Aortic smooth muscle cell (primary cell): ENCODE data around the gene CAMKK2. TPM values are rescaled to one million over a fixed set of nuclear protein-coding genes. Genes with fewer than 3 reads are reported as not detected.

Experiments
- total RNA-seq: library from RNA; depleted of rRNA; stranded (reverse); fragments of >200 nt; gene quantifications from 2 replicates; pipeline ENCODE4 v1.2.3, GENCODE V29; 2014

CAMKK2 gene
- total RNA-seq = 13.9 and 19.3 TPM in 2 replicates

DNA sequence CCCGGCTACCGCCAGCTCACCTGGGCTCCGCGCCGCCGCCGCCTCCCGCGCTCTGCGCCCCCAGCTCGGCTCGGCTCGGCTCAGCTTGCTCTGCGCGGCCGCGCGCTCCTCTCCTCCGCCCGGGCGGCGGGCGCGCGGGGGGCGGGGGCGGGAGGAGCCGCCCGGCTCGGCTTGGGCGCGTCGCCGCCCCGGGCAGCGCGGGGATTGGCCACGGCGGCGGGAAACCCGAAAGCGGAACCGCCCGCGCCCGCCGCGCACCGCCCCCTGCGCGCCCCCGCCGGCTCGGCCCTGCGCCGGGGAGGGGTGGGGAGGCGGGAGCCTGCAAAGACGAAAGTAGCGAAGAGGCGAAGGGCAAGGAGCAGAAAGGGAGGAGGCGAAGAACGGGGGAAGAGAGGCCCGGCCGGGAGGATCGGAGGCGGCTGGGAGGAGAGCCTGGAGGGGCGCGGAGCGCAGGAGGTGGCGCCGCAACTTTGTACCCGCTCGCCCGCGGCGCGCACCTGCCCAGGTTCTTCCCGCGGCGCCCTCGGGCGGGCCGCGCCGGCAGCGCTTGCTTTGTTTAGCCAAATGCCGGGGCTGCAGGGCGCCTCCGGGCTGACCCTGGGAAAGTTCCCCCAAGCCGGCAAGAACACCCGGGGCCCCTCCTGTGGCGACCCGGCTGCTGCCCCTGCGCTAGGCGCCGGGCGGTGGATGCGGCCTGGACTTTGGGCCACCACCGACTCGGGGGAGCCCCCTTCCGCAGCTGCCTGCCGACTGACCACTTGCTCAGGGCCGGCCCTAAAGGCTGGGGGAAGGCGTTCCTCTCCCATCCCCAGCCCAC lies at the start of gene CAMKK2:
Gene CAMKK2 (minus strand): TSS at position 92 of the 817 bp plus-strand sequence. CDS start 22,183 bp downstream, outside the sequence.

DNA sequence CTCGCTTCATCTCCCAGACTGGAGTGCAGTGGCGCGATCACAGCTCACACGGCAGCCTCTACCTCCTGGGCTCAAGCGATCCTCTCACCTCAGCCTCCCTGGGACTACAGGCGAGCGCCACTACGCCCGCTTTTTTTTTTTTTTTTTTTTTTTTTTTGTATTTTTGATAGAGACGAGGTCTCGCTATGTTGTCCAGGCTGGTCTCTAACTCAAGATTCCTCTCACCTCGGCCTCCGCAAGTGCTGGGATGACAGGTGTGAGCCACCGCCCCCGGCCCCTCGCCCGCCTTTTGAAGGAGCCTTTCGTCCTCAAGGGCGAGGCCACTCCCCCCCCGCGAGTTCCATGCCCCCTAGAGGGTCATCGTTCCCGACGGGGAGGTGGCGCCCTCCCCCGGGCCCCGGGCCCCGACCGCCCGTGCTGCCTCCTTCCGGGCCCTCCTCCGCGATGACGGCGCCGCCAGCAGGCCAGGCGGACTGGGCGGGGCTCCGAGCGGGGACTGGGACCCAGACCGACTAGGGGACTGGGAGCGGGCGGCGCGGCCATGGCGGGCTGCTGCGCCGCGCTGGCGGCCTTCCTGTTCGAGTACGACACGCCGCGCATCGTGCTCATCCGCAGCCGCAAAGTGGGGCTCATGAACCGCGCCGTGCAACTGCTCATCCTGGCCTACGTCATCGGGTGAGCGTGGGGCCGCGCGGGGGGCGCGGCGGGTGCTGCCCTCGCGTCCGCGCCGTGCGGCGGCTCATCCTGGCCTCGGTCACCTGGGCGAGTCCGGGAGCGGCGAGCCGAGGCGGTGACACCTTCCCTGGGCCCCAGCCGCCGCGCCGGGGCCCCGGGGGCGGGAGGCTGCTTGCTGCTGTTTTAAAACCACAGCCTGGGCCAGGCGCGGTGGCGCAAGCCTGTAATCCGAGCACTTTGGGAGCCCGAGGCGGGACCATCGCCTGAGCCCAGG lies 86.6 kb downstream of the CAMKK2 start, which contains the start of gene P2RX4:
Gene P2RX4 (plus strand): TSS at position 506 of the 949 bp plus-strand sequence. CDS start 36 bp downstream, at position 542.

Other genes with a start within 250 kb of the CAMKK2 start
- gene P2RX7, start 163.8 kb downstream of the CAMKK2 start, total RNA-seq = 1.3 and 2.2 TPM in 2 replicates
- gene P2RX4, start 86.6 kb downstream of the CAMKK2 start, total RNA-seq = 16.2 and 31.2 TPM in 2 replicates
- gene ANAPC5, start 55.7 kb upstream of the CAMKK2 start, total RNA-seq = 142 and 152 TPM in 2 replicates
- gene RNF34, start 103.4 kb upstream of the CAMKK2 start, total RNA-seq = 74.3 and 98.6 TPM in 2 replicates